D721Med (cell line): Measurements from ENCODE around the gene SPAG5.

Experiments
- DNase-seq: peaks from one replicate; pipeline ENCODE4 v3.0.0; 2011; ENCODE audit warnings: low spot score; ENCODE audit not compliant: insufficient read length
- FAIRE-seq: peaks from 2 replicates; lab custom pipeline; 2011; peaks lifted over from hg19 to GRCh38; lab: Jason Lieb, UNC
- CTCF ChIP-seq: IDR thresholded peaks from 2 replicates; pipeline ENCODE4 v1.5.1; 2012; ENCODE audit warnings: mild to moderate bottlenecking, control low read depth; ENCODE audit not compliant: insufficient read depth; ENCODE audit errors: missing control alignments

The SPAG5 gene

GRCh38 chr17:28541439-28541838 is 57.4 kb downstream of the SPAG5 start:
- DNase-seq (no peak), FAIRE-seq (no peak)
- TF ChIP-seq CTCF: no peak

- DNase-seq: no peak
- FAIRE-seq: no peak
- TF ChIP-seq CTCF: no peak
These were observed 58.6 kb downstream of the SPAG5 start for GRCh38 chr17:28540231-28540630.

GRCh38 chr17:28538296-28538895 is 60.4 kb downstream of the SPAG5 start:
- FAIRE-seq (no peak), DNase-seq (no peak)
- no peak for TF ChIP-seq CTCF

GRCh38 chr17:28537219-28537610 is 61.6 kb downstream of the SPAG5 start:
- no peak for FAIRE-seq
- no peak for TF ChIP-seq CTCF
- no peak for DNase-seq

- DNase-seq (no peak), FAIRE-seq (no peak)
- no peak for TF ChIP-seq CTCF
These were observed 62.1 kb downstream of the SPAG5 start for GRCh38 chr17:28536532-28537218.

- no peak for DNase-seq
- TF ChIP-seq CTCF: no peak
- no peak for FAIRE-seq
These were observed 64.0 kb downstream of the SPAG5 start for GRCh38 chr17:28534740-28535375.
